Neuronal stem cell (in vitro differentiated cells): Measurements from ENCODE around the gene TRIM69. TPM values are rescaled to one million over a fixed set of nuclear protein-coding genes. Genes with fewer than 3 reads are reported as not detected.
"Not testable (repeated sequence)": the region's sequence is repeated elsewhere in the genome, so short reads cannot be mapped to it uniquely, and the experiment has no call there.

Experiments used
- DNase-seq: peaks from one replicate; pipeline ENCODE4 v3.0.0-alpha.2; 2013; ENCODE audit warnings: low spot score
- H2AFZ ChIP-seq: one replicate; pipeline ENCODE4 v1.6.1; 2013; ENCODE audit warnings: mild to moderate bottlenecking, low read length, inconsistent platforms
- H2AK5ac ChIP-seq: 2 replicates; pipeline ENCODE4 v1.6.1; 2013; ENCODE audit warnings: low read depth, mild to moderate bottlenecking, inconsistent platforms, low read length, moderate library complexity, mixed read lengths
- H2BK120ac ChIP-seq: 2 replicates; pipeline ENCODE4 v1.6.1; 2013; ENCODE audit warnings: low read depth, mild to moderate bottlenecking, inconsistent platforms, low read length, moderate library complexity, mixed read lengths
- H2BK12ac ChIP-seq: one replicate; pipeline ENCODE4 v1.6.1; 2013; ENCODE audit warnings: low read length, inconsistent platforms
- H2BK15ac ChIP-seq: 2 replicates; pipeline ENCODE4 v1.6.1; 2013; ENCODE audit warnings: mild to moderate bottlenecking, low read length, inconsistent platforms, mixed read lengths
- H2BK5ac ChIP-seq: one replicate; pipeline ENCODE4 v1.6.1; 2013; ENCODE audit warnings: inconsistent platforms, mild to moderate bottlenecking, low read length, moderate library complexity
- H3K14ac ChIP-seq: one replicate; pipeline ENCODE4 v1.6.1; 2013; ENCODE audit warnings: low read length, inconsistent platforms
- H3K18ac ChIP-seq: 2 replicates; pipeline ENCODE4 v1.6.1; 2013; ENCODE audit warnings: low read length, inconsistent platforms
- H3K23ac ChIP-seq: 2 replicates; pipeline ENCODE4 v1.6.1; 2013; ENCODE audit warnings: low read depth, mild to moderate bottlenecking, mixed read lengths, low read length, inconsistent platforms; ENCODE audit not compliant: poor library complexity
- H3K27ac ChIP-seq: replicated peaks from 3 replicates; pipeline ENCODE4 v1.5.1; 2013; ENCODE audit warnings: low read length, inconsistent platforms
- H3K27me3 ChIP-seq, 3 experiments: 2 replicates each; pipeline ENCODE4 v1.6.1; 2013; ENCODE audit warnings: low read length in 3 of 3, mild to moderate bottlenecking in 2 of 3, inconsistent platforms in 1 of 3, low read depth in 1 of 3, mixed read lengths in 1 of 3, moderate library complexity in 1 of 3; ENCODE audit not compliant: control insufficient read depth in 3 of 3, insufficient read depth in 3 of 3
- H3K36me3 ChIP-seq, 2 donors: replicated peaks in 1 of 2; 2 replicates each; pipeline ENCODE4 v1.6.1; 2013; ENCODE audit warnings: low read length in 2 of 2; ENCODE audit not compliant: control insufficient read depth in 2 of 2, insufficient read depth in 2 of 2
- H3K4ac ChIP-seq: 2 replicates; pipeline ENCODE4 v1.6.1; 2013; ENCODE audit warnings: inconsistent platforms, mild to moderate bottlenecking, low read length, moderate library complexity
- H3K4me1 ChIP-seq, 2 donors: 1 replicate in 1 of 2; 2 replicates in 1 of 2; pipeline ENCODE4 v1.6.1; 2013; ENCODE audit warnings: low read length in 2 of 2, low read depth in 1 of 2; ENCODE audit not compliant: control insufficient read depth in 2 of 2, insufficient read depth in 1 of 2
- H3K4me2 ChIP-seq: one replicate; pipeline ENCODE4 v1.6.1; 2013; ENCODE audit warnings: mild to moderate bottlenecking, low read length, inconsistent platforms; ENCODE audit not compliant: insufficient read depth, poor library complexity, severe bottlenecking
- H3K4me3 ChIP-seq, 2 donors: 2 replicates each; pipeline ENCODE4 v1.5.1; 2013; ENCODE audit warnings: low read length in 2 of 2, mild to moderate bottlenecking in 2 of 2, inconsistent platforms in 1 of 2, moderate library complexity in 1 of 2
- H3K79me1 ChIP-seq: one replicate; pipeline ENCODE4 v1.6.1; 2013; ENCODE audit warnings: low read depth, mild to moderate bottlenecking, inconsistent platforms, low read length, moderate library complexity
- H3K9ac ChIP-seq: one replicate; pipeline ENCODE4 v1.6.1; 2013; ENCODE audit warnings: mild to moderate bottlenecking, low read depth, low read length, inconsistent platforms; ENCODE audit not compliant: poor library complexity
- H3K9me3 ChIP-seq, 2 donors: replicated peaks in 1 of 2; 2 replicates each; pipeline versions ENCODE3 to v1.6.1; 2013; ENCODE audit warnings: low read length in 2 of 2, mild to moderate bottlenecking in 2 of 2, inconsistent platforms in 1 of 2, low read depth in 1 of 2, mixed read lengths in 1 of 2, moderate library complexity in 1 of 2; ENCODE audit not compliant: control insufficient read depth in 2 of 2, insufficient read depth in 1 of 2
- H4K8ac ChIP-seq: one replicate; pipeline ENCODE4 v1.6.1; 2013; ENCODE audit warnings: low read depth, mild to moderate bottlenecking, inconsistent platforms, low read length, moderate library complexity
- H4K91ac ChIP-seq: one replicate; pipeline ENCODE4 v1.6.1; 2013; ENCODE audit warnings: low read length, low read depth, mild to moderate bottlenecking, inconsistent platforms; ENCODE audit not compliant: poor library complexity
- WGBS, 2 donors: extraction: QIAGEN DNeasy Blood & Tissue Kit; methylation state at CpG; one replicate each; pipeline ENCODE4 v1.1.7; 2013; ENCODE audit warnings: missing lambda C conversion rate in 2 of 2, mixed read lengths in 1 of 2; ENCODE audit not compliant: insufficient read length in 2 of 2, insufficient replicate concordance in 1 of 2; ENCODE audit errors: extremely low coverage in 2 of 2; 5-methylcytosine and 5-hydroxymethylcytosine counted together
- polyA plus RNA-seq, 2 experiments: library from polyadenylated mRNA; stranded (reverse); fragments of 200-250 nt; gene quantifications; one replicate each; pipeline ENCODE4 v1.2.3, GENCODE V29; 2013

The TRIM69 gene, protein sequence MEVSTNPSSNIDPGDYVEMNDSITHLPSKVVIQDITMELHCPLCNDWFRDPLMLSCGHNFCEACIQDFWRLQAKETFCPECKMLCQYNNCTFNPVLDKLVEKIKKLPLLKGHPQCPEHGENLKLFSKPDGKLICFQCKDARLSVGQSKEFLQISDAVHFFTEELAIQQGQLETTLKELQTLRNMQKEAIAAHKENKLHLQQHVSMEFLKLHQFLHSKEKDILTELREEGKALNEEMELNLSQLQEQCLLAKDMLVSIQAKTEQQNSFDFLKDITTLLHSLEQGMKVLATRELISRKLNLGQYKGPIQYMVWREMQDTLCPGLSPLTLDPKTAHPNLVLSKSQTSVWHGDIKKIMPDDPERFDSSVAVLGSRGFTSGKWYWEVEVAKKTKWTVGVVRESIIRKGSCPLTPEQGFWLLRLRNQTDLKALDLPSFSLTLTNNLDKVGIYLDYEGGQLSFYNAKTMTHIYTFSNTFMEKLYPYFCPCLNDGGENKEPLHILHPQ
- 0.70 TPM for polyA plus RNA-seq (2013, experiment 1 of 2)
- polyA plus RNA-seq (2013, experiment 2 of 2), result 0.46 TPM

DNA sequence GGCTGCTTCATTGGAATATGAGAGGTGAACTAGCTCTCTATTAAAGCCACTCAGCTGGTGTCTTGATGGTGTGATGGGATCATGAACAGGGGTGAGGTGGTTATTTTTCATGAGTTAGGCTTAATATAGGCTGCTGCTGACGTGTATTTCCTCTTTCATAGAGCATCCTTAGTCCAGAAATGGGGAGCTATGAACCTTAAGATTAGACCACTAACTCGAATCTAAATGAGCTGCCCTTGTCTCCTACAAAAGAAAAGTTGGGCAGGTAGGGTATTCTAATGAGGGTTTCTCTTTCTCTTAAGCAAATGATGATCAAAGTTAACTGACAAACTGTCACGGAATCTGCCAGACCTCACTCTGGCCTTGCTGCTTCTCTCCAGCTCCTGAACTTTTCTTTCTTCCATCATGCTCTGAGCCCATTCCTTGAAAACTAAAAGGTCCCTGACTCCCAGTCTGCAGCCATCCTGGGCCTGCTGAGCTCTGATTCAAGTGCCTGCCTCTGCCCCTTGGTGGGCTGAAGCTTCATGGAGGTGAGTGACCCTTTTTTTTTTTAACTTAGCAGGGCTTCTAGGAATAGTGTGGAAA is at the start of gene TRIM69:
TRIM69 (plus strand) TSS at position 348 of the 585 bp plus-strand sequence; CDS start at position 525, 177 bp downstream.
- no peak within 1 kb of the TSS for H3K23ac ChIP-seq
- H2AFZ ChIP-seq, result no peak within 1 kb of the TSS
- no CpG with 5 or more reads among the region's 3 CpGs for WGBS, 2 donors
- H3K14ac ChIP-seq, result no peak within 1 kb of the TSS
- H3K79me1 ChIP-seq, result no peaks in the 10 kb centered on the region
- no peak within 1 kb of the TSS for H2BK15ac ChIP-seq
- H3K4me1 ChIP-seq, result no peaks in the 10 kb centered on the region
- no peak for DNase-seq
- H2AK5ac ChIP-seq, result no peak within 1 kb of the TSS
- H4K8ac ChIP-seq, result no peak within 1 kb of the TSS
- no peaks in the 10 kb centered on the region for H3K9me3 ChIP-seq
- no peak within 1 kb of the TSS for H3K18ac ChIP-seq
- no peak within 1 kb of the TSS for H2BK12ac ChIP-seq
- H2BK5ac ChIP-seq, result no peak within 1 kb of the TSS
- H3K4ac ChIP-seq, result no peak within 1 kb of the TSS
- no peak within 1 kb of the TSS for H3K9ac ChIP-seq
- H3K4me3 ChIP-seq, result no peak within 1 kb of the TSS
- peaks cover 0 to 13% of the 10 kb centered on the region in 2 donors for H3K36me3 ChIP-seq
- no peak within 1 kb of the TSS for H3K4me2 ChIP-seq
- H4K91ac ChIP-seq, result no peak within 1 kb of the TSS
- H3K27me3 ChIP-seq, result no peaks in the 10 kb centered on the region
- H2BK120ac ChIP-seq, result no peak within 1 kb of the TSS
- H3K27ac ChIP-seq, result no peak within 1 kb of the TSS

DNA sequence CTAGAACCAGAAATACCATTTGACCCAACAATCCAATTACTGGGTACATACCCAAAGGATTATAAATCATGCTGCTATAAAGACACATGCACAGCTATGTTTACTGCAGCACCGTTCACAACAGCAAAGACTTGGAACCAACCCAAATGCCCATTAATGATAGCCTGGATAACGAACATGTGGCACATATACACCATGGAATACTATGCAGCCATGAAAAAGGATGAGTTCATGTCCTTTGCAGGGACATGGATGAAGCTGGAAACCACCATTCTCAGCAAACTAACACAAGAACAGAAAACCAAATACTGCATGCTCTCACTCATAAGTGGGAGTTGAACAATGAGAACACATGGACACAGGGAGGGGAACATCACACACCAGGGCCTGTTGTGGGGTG is 47.0 kb upstream of the TRIM69 start:
- not testable (repeated sequence) for H2BK5ac ChIP-seq, H3K4ac ChIP-seq, H3K27ac ChIP-seq, H2BK12ac ChIP-seq, H3K36me3 ChIP-seq, H2AK5ac ChIP-seq, H3K18ac ChIP-seq, H3K23ac ChIP-seq, H2BK120ac ChIP-seq, H2AFZ ChIP-seq, H3K79me1 ChIP-seq, H4K91ac ChIP-seq, H3K14ac ChIP-seq, H3K4me2 ChIP-seq, H3K9me3 ChIP-seq, DNase-seq, H2BK15ac ChIP-seq, H3K9ac ChIP-seq, H3K4me3 ChIP-seq, H3K27me3 ChIP-seq, H4K8ac ChIP-seq, H3K4me1 ChIP-seq
- no CpG with 5 or more reads among the region's 2 CpGs for WGBS, 2 donors

GRCh38 chr15:44690245-44690644 is 46.1 kb upstream of the TRIM69 start:
- not testable (repeated sequence) for H3K9ac ChIP-seq, H2BK15ac ChIP-seq, H4K91ac ChIP-seq, H3K36me3 ChIP-seq, H3K4me1 ChIP-seq, H3K14ac ChIP-seq, DNase-seq, H3K4me2 ChIP-seq, H2BK120ac ChIP-seq, H3K9me3 ChIP-seq, H2AK5ac ChIP-seq, H4K8ac ChIP-seq, H2AFZ ChIP-seq, H2BK12ac ChIP-seq, H2BK5ac ChIP-seq, H3K79me1 ChIP-seq, H3K18ac ChIP-seq, H3K27ac ChIP-seq, H3K4ac ChIP-seq, H3K27me3 ChIP-seq, H3K23ac ChIP-seq, H3K4me3 ChIP-seq
- no CpG with 5 or more reads among the region's 1 CpG for WGBS, 2 donors

DNA sequence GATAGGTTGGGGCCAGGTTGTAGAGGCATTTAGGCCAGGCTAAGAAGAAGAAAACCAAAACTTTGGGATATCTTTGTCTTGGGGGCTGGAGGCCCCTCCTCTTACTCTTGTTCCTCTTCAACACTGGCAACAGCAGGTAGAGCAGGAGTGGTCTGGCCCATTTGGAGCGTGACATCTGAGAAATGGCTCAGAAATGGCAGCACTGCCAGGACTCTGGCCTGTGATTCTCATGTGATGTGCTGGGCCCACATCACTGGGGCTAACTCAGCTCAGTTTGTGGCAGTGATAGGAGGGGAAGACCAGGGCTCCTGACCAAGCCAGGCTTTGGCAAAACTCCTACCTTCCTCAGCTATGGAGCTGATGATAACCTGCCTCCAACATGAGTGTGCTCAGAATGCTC is 43.7 kb upstream of the TRIM69 start:
- no peak overlapping the region for H3K23ac ChIP-seq
- no peak overlapping the region for H3K18ac ChIP-seq
- no peak overlapping the region for H2BK12ac ChIP-seq
- no peak overlapping the region for H2BK5ac ChIP-seq
- H3K9me3 ChIP-seq, result no peaks in the 10 kb centered on the region
- H4K91ac ChIP-seq, result no peak overlapping the region
- H2BK15ac ChIP-seq, result no peak overlapping the region
- no peak overlapping the region for H2BK120ac ChIP-seq
- no CpG with 5 or more reads among the region's 1 CpG for WGBS, 2 donors
- no peak overlapping the region for H2AFZ ChIP-seq
- H3K4me1 ChIP-seq, result no peaks in the 10 kb centered on the region
- no peak overlapping the region for H3K4ac ChIP-seq
- no peak overlapping the region for H3K4me2 ChIP-seq
- H3K4me3 ChIP-seq, result no peak overlapping the region
- H3K79me1 ChIP-seq, result no peaks in the 10 kb centered on the region
- no peak overlapping the region for H3K9ac ChIP-seq
- H3K14ac ChIP-seq, result no peak overlapping the region
- H3K27ac ChIP-seq, result no peak overlapping the region
- DNase-seq, result no peak
- peaks cover 0 to 17% (median 0%) of the 10 kb centered on the region in 3 experiments for H3K27me3 ChIP-seq
- H2AK5ac ChIP-seq, result no peak overlapping the region
- H4K8ac ChIP-seq, result no peak overlapping the region
- H3K36me3 ChIP-seq, result no peaks in the 10 kb centered on the region
